Epithelial cell of prostate (primary cell): Measurements from ENCODE around the gene TBC1D22B.

Experiments used
- DNase-seq: peaks from one replicate; pipeline ENCODE4 v3.0.0-alpha.2; 2011; ENCODE audit warnings: low read depth, low spot score
- H3K27ac ChIP-seq: fragments of 450-650 bp; 2 replicates; pipeline ENCODE4 v1.5.1; 2017; ENCODE audit warnings: mild to moderate bottlenecking

Gene TBC1D22B

DNA sequence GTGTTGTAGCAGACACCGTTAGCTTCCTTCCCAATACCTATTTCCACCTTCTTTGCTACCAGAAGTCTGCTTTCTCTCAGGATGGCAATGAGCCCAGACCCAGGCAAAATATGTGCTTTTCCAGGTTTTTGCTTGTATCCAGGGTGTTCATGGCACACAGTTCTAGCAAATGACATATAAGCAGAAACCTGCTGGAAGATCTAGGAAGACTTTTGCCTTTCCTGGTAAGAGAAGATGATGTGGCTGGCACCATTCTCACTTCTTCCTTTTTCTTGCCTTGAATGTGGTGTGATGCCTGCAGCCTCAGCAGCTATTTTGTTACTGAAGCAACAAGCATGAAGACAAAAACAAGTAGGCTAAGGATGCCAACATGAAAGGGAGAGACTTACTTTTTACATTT lies 19.2 kb upstream of the TBC1D22B start:
- DNase-seq = no peak
- peak overlapping the region; percentile 97 for H3K27ac ChIP-seq

GRCh38 chr6:37239526-37239925 lies 18.0 kb upstream of the TBC1D22B start:
- peak overlapping the region; percentile 97 for H3K27ac ChIP-seq
- DNase-seq = no peak

DNA sequence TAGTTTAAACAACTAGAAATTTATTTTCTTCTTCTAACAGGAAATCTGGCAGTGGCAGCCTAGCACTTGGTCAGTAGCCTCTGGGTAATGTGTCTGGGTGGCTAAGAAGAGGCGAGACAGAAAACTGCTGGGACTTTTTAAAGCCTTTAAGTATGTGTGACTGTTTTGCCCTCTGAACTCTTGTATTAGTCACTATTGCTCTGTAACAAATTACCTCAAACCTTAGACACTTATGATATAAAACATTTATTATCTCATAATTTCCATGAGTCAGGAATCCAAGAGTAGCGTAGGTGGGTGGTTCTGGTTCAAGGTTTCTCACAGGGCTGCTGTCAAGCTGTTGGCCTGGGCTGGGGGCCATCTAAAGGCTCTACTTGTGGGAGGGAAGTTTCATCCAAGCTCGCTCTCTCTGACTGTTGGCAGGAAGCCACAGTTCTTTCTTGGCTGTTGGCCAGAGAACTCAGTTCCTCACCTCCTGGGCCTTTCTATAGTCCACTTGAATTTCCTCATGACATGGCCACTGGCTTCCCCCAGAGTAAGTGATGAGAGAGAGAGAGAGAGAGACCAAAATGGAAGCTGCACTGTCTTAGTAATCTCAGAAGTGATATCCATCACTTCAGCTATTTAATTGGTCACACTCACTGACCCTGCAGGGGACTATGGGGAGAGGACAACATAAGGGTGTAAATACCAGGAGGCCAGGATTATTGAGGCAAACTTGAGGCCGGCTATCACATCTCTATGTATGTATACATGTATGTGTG lies 17.4 kb upstream of the TBC1D22B start:
- DNase-seq = peak; percentile 95
- H3K27ac ChIP-seq = peak overlapping the region; percentile 97

DNA sequence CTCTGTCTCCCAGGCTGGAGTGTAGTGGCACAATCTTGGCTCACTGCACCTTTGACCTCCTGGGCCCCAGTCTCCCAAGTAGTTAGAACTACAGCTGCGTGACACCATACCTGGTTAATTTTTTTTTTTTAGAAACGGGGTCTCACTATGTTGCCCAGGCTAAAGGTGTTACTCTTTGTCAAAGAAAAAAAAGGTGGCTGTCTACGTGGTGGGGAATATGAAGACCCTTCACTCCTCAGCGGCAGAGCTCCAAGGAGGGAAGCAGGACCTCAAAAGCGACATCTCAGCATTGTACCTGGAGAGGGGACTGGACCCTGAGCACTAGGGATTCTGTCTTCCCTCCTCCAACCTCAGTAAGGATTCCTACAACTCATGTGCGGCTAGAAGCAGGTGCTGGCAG lies 16.4 kb upstream of the TBC1D22B start:
- DNase-seq = no peak
- peak overlapping the region; percentile 97 for H3K27ac ChIP-seq

DNA sequence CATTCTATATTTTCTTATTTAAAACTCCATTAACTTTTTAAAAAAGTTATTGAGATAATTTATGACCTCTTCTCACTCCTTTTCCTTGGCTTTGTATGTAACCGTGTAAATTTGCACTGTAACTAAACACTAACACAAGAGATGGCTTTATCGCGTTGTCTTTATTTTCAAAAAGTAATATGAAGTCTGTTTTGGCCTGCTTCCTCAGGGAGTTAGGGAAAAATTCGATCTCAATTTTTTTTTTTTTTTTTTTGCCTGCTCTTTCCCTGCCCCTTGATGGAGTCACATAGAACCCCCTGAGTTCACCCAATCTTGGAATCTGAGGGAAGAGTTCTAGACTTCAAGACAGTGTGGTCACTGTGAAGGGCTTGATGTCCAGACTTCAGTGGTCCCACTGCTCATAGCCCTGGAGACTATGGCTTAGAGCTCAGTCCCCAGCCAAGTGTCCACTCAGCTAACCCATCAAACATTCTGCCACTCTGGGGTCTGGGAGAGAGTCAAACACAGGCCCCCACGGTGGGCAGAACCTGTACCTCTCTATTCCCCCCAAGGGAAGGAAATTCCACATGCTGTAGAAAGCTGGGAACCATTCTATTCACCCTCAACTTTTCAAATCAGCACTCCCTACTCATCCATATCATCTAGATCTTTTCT lies 15.7 kb upstream of the TBC1D22B start:
- no peak for DNase-seq
- peak overlapping the region; percentile 97 for H3K27ac ChIP-seq

DNA sequence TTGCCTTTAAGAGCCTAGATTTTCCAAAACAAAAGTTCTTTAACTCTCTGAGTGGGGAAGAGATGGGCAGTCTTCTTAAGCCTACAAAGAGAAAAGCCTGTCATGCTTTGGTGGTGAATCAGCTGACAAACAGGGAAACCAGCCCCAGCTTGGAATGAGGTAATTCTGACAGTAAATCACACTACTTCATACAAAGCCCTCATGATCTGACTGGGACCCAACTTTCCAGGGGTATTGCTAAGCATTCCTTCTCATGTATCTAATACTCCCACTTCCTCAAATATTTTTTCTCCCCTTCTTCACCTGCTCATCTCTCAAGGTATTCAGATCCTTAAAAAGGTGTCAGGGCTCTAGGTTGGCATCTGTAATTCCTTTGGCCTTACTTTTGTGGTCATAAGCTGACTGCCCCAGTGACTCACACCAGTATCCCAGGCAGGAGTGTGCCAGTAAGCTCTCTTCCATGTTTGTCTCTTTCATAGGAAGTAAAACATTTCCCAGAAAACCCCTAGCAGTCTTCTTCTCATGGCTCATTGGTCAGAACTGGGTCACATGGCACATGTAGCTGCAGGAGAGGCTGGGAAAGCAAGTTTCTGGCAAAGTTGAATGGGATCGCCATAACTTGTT lies 15.0 kb upstream of the TBC1D22B start:
- H3K27ac ChIP-seq = peak overlapping the region; percentile 97
- DNase-seq = peak; percentile 97

GRCh38 chr6:37243131-37243815 lies 14.3 kb upstream of the TBC1D22B start:
- peak overlapping the region; percentile 97 for H3K27ac ChIP-seq
- no peak for DNase-seq

GRCh38 chr6:37243816-37244370 lies 13.7 kb upstream of the TBC1D22B start:
- H3K27ac ChIP-seq = peak overlapping the region; percentile 97
- no peak for DNase-seq

- peak; percentile 100 for DNase-seq
- peak overlapping the region; percentile 97 for H3K27ac ChIP-seq
These were observed 12.9 kb upstream of the TBC1D22B start for GRCh38 chr6:37244430-37245310.

- no peak for DNase-seq
- H3K27ac ChIP-seq = peak overlapping the region; percentile 14
These were observed 6.3 kb upstream of the TBC1D22B start for GRCh38 chr6:37251211-37251780.

DNA sequence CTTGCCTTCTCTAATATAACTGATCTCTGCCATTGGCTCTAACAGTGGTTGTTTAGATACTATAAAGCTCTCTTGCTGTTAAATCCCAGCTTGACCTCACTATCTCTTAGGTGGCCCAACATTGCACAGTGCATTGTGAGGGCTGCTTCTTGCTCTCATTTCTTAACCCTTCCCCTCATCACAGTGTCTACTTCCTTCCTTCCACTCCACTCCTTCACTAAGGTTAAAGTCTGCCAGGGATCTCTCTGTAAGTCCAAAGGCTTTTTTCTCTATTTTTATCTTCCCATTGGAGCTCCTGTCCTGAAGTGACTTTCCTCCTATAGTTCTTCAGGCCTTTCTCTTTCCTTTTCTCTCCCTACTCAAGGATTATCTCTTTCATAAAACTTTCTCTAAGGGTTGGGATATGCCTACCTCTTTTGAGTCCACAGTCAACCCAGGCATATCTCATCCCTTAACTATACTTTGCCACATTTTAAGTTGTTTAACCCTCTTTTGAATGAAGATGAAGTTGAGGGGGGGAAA lies 4.0 kb upstream of the TBC1D22B start:
- no peak overlapping the region for H3K27ac ChIP-seq
- DNase-seq = no peak

- DNase-seq = no peak
- no peak overlapping the region for H3K27ac ChIP-seq
These were observed 2.7 kb upstream of the TBC1D22B start for GRCh38 chr6:37254881-37255280.

DNA sequence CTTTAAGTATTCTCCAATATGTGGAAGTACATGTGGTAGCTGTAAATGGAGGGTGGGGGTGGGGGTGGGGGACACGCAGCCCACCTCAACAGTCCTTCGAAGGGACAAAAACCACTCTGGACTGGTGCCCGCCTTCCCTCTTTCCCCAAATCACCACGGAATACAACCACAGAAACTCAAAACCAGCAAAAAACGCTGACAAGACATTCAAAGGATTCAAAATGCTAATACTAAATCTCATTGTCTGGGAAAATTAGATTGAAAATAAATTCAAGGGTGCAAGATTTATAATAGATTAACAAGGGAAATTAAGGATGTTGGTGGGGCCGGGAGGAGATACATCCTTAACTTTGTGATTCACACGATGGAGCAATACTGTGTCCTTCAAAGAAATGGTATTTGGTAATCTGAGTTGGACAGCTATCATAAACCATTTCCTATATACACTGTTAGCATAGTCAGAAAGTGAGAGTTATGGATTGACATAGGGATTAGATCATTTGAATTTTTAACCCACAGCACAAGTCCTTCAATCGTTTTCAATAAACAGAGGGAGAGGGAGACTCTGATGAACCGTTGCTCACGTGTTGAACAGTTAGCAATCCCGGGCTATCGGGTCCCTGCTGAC lies 766 bp upstream of the TBC1D22B start:
- peak overlapping the region; percentile 73 for H3K27ac ChIP-seq

DNA sequence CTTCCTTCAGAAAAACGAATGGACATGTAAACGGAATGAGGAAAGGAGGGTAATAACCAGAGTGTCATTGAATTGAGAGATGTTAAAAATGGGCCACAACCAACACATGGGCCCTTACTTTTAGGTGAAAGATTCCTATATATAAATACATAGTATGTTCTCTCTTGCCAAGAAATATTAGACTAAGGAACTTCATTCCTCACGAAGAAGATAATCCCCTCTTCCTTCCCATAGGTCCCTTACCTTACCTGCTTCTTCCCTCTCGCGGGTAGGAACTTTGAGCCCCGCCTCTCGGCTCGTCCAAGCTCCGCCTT lies 295 bp upstream of the TBC1D22B start:
- DNase-seq = no peak
- peak overlapping the region; percentile 73 for H3K27ac ChIP-seq

More for the DNA sequence above, 766 bp upstream of the TBC1D22B start:
- DNase-seq = no peak

GRCh38 chr6:37258405-37259105 lies 983 bp downstream of the TBC1D22B start:
- no peak for DNase-seq
- H3K27ac ChIP-seq = peak overlapping the region; percentile 73

DNA sequence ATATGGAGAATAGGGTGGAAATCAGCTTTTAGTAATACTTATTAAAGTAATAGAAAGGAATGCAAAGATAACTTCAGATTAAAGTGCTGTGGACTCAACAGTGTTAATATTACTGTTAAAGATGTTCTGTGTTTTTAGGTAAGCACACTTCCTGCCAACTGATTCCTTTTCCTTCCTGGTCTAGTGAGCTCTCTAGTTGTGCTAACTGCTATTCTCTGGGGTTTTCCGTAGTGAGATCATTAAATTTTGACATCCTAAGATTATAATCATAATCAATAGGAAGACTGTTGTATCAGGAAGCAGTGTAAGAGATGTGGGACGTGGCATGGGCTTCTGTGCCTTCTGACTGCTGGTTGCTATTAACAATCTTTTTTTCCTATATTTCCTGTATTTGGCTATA lies 1.6 kb downstream of the TBC1D22B start:
- peak overlapping the region; percentile 73 for H3K27ac ChIP-seq
- DNase-seq = no peak

DNA sequence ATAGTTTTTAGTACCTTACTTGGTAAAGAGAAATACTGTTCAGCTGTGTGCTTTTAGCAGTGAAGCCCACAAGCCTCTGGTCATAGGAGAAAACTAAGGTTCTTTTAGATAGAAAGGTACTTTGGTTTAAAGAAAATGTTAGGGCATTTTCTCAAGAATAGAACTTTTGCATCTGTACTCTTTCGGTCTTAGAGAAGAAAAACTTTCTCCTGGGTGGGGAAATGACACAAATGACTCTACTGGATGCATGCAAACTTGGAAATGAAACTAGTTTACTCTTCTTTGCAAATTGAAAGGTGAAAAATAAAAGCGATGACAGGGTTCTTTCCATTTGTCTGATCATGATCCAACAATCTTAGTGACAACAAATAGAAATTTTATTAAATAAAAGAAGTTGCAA lies 2.5 kb downstream of the TBC1D22B start:
- no peak for DNase-seq
- H3K27ac ChIP-seq = no peak overlapping the region

GRCh38 chr6:37260444-37260843 lies 2.9 kb downstream of the TBC1D22B start:
- H3K27ac ChIP-seq = no peak overlapping the region
- DNase-seq = no peak
